K562 (cell line): ENCODE results near the gene TMEM120B. TPM values are rescaled to one million over a fixed set of nuclear protein-coding genes. Genes with fewer than 3 reads are reported as not detected.

Source experiments
- ATAC-seq: fragments of 200-7000 bp; cut with Tn5 transposase; 3 replicates; pipeline ENCODE4 v1.9.1; 2020; ENCODE audit warnings: moderate library complexity
- BruUV-seq: library from RNA; stranded (reverse); fragments of 400-500 nt; replicated peaks from 2 replicates; lab custom pipeline; 2021; lab: Mats Ljungman, UMichigan
- CTCF ChIA-PET: fragments of 300-600 bp; formaldehyde crosslinking; extraction: SDS; loops from one replicate; lab custom pipeline; 2021; ENCODE audit warnings: low intra/inter-chr PET ratio; lab: Yijun Ruan, JAX
- POLR2A ChIA-PET: fragments of 300-600, 350-650 bp; sonication (Branson Sonifier 250); formaldehyde crosslinking; extraction: SDS; loops from one replicate; lab custom pipeline; 2021; ENCODE audit warnings: antibody characterized with exemption, inconsistent platforms; lab: Yijun Ruan, JAX
- DNase-seq, 4 experiments: peaks; one replicate each; pipeline versions ENCODE4 v3.0.0 to v3.0.0-alpha.2; 2011 to 2018; ENCODE audit warnings: low spot score in 3 of 4, mixed read lengths in 3 of 4; ENCODE audit errors: extremely low read depth in 1 of 4
- FAIRE-seq: peaks from 2 replicates; lab custom pipeline; 2011; peaks lifted over from hg19 to GRCh38; lab: Jason Lieb, UNC
- H2AFZ ChIP-seq: 2 replicates; pipeline ENCODE4 v1.6.0; 2011; ENCODE audit warnings: low read depth, low read length, control low read depth, inconsistent platforms
- H3K27ac ChIP-seq: fragments of 200-600 bp; 3 replicates; pipeline ENCODE4 v1.8.0; 2011; ENCODE audit warnings: low read depth, mild to moderate bottlenecking, control low read depth, inconsistent platforms, low read length, moderate library complexity, mixed read lengths; ENCODE audit errors: extremely low read depth
- H3K27me3 ChIP-seq, 2 experiments: fragments of 300-600 bp in 1 of 2; 2 replicates in 1 of 2; 3 replicates in 1 of 2; pipeline versions ENCODE4 v1.6.0 to v1.8.0; 2011; ENCODE audit warnings: inconsistent platforms in 2 of 2, low read length in 2 of 2, mild to moderate bottlenecking in 1 of 2, mixed read lengths in 1 of 2, moderate library complexity in 1 of 2; ENCODE audit not compliant: control insufficient read depth in 2 of 2, insufficient read depth in 2 of 2
- H3K36me3 ChIP-seq: fragments of 300-600 bp; 3 replicates; pipeline ENCODE4 v1.8.0; 2011; ENCODE audit warnings: mild to moderate bottlenecking, low read length, inconsistent platforms; ENCODE audit not compliant: control insufficient read depth, insufficient read depth
- H3K4me1 ChIP-seq, 2 experiments: fragments of 200-600 bp in 1 of 2; replicated peaks in 1 of 2; 2 replicates in 1 of 2; 3 replicates in 1 of 2; pipeline versions ENCODE4 v1.5.1 to v1.8.0; 2011; ENCODE audit warnings: inconsistent platforms in 2 of 2, low read length in 2 of 2, mild to moderate bottlenecking in 1 of 2, mixed read lengths in 1 of 2, moderate library complexity in 1 of 2; ENCODE audit not compliant: control insufficient read depth in 2 of 2, insufficient read depth in 2 of 2
- H3K4me2 ChIP-seq: 2 replicates; pipeline ENCODE4 v1.6.1; 2011; ENCODE audit warnings: low read length, control low read depth, inconsistent platforms, mixed read lengths; ENCODE audit not compliant: insufficient read depth
- H3K4me3 ChIP-seq: fragments of 200-600 bp; sonication (generic), shearing (Covaris generic); 2 replicates; pipeline ENCODE4 v1.5.1; 2016; ENCODE audit warnings: control low read depth, inconsistent platforms
- H3K79me2 ChIP-seq: fragments of 200-600 bp; 3 replicates; pipeline ENCODE4 v1.8.0; 2011; ENCODE audit warnings: low read length, inconsistent platforms; ENCODE audit not compliant: control insufficient read depth, insufficient read depth
- H3K9ac ChIP-seq, 2 experiments: 2 replicates each; pipeline versions ENCODE4 v1.6.0 to v1.6.1; 2011; ENCODE audit warnings: low read depth in 2 of 2, low read length in 2 of 2, control low read depth in 1 of 2, inconsistent platforms in 1 of 2, mild to moderate bottlenecking in 1 of 2, mixed read lengths in 1 of 2; ENCODE audit not compliant: insufficient read depth in 1 of 2
- H3K9me1 ChIP-seq: one replicate; pipeline ENCODE4 v1.6.0; 2011; ENCODE audit warnings: inconsistent platforms, mild to moderate bottlenecking, low read length, moderate library complexity; ENCODE audit not compliant: control insufficient read depth, insufficient read depth
- H3K9me3 ChIP-seq: replicated peaks from 2 replicates; pipeline ENCODE4 v1.5.1; 2011; ENCODE audit warnings: low read depth, low read length, inconsistent platforms; ENCODE audit not compliant: control insufficient read depth, insufficient read depth
- H4K20me1 ChIP-seq: replicated peaks from 2 replicates; pipeline ENCODE4 v1.6.1; 2011; ENCODE audit warnings: low read length, inconsistent platforms, mixed read lengths; ENCODE audit not compliant: control insufficient read depth, insufficient read depth
- ARID1B ChIP-seq: fragments of 450-650 bp; IDR thresholded peaks from 2 replicates; pipeline ENCODE4 v1.6.1; 2016; ENCODE audit warnings: antibody characterized with exemption, mild to moderate bottlenecking, inconsistent platforms
- CHCHD3 ChIP-seq: fragments of 250-450 bp; sonication (Bioruptor Pico); IDR thresholded peaks from 2 replicates; pipeline ENCODE4 v2.1.2; 2022; ENCODE audit warnings: mild to moderate bottlenecking
- KHSRP ChIP-seq: fragments of 450-650 bp; IDR thresholded peaks from 2 replicates; pipeline ENCODE4 v1.6.1; 2017
- MEF2D ChIP-seq: conservative IDR thresholded peaks from 2 replicates; pipeline ENCODE4 v1.6.1; 2016; ENCODE audit warnings: low read depth, missing genetic modification characterization, missing compliant biosample characterization
- NBN ChIP-seq: fragments of 450-650 bp; IDR thresholded peaks from 2 replicates; pipeline ENCODE4 v1.6.1; 2016; ENCODE audit warnings: low read depth, mild to moderate bottlenecking
- POU5F1 ChIP-seq: fragments of 150-350 bp; IDR thresholded peaks from 2 replicates; pipeline ENCODE4 v1.6.1; 2014; ENCODE audit warnings: borderline replicate concordance, low read length, low read depth, mild to moderate bottlenecking; ENCODE audit not compliant: partially characterized antibody
- PYGO2 ChIP-seq: fragments of 450-650 bp; IDR thresholded peaks from 2 replicates; pipeline ENCODE4 v1.6.1; 2016; ENCODE audit warnings: mild to moderate bottlenecking, missing genetic modification characterization, moderate library complexity, missing compliant biosample characterization
- RHOXF2B ChIP-seq: fragments of 250-450 bp; sonication (Bioruptor Pico); conservative IDR thresholded peaks from 2 replicates; pipeline ENCODE4 v1.5.1; 2021
- SRSF1 ChIP-seq: fragments of 200-400 bp; formaldehyde crosslinking; IDR thresholded peaks from 2 replicates; pipeline ENCODE4 v1.6.1; 2017; ENCODE audit warnings: mild to moderate bottlenecking, low read depth, low read length, moderate library complexity
- TCFL5 ChIP-seq: fragments of 250-450 bp; sonication (Bioruptor Pico); conservative IDR thresholded peaks from 2 replicates; pipeline ENCODE4 v1.6.1; 2021; ENCODE audit warnings: mild to moderate bottlenecking, moderate library complexity, matching md5 sums
- ZFP36 ChIP-seq: fragments of 150-350 bp; IDR thresholded peaks from 2 replicates; pipeline ENCODE4 v1.6.1; 2018; ENCODE audit warnings: low read length, low read depth; ENCODE audit not compliant: partially characterized antibody
- ZNF12 ChIP-seq: sonication (generic); formaldehyde crosslinking; IDR thresholded peaks from 2 replicates; pipeline ENCODE4 v1.4.0; 2020; ENCODE audit warnings: mild to moderate bottlenecking, missing genetic modification reagents
- ZNF3 ChIP-seq: fragments of 250-450 bp; sonication (Bioruptor Pico); IDR thresholded peaks from 2 replicates; pipeline ENCODE4 v1.5.0; 2021; ENCODE audit warnings: mild to moderate bottlenecking, moderate library complexity
- ZNF668 ChIP-seq: fragments of 250-450 bp; sonication (Bioruptor Pico); IDR thresholded peaks from 2 replicates; pipeline ENCODE4 v1.8.0; 2022; ENCODE audit warnings: mild to moderate bottlenecking, inconsistent platforms
- ZNF717 ChIP-seq: fragments of 250-450 bp; sonication (Bioruptor Pico); IDR thresholded peaks from 2 replicates; pipeline ENCODE4 v1.5.0; 2021
- WGBS: fragments of 100-300 bp; shearing (Covaris generic); methylation state at CpG from one replicate; pipeline ENCODE4 v1.1.6; 2016; ENCODE audit warnings: low coverage, mixed read lengths; ENCODE audit not compliant: insufficient coverage; ENCODE audit errors: missing lambda C conversion rate; 5-methylcytosine and 5-hydroxymethylcytosine counted together
- in situ Hi-C: fragments of 300-500 bp; cut with MboI; formaldehyde crosslinking; loops from 4 replicates; pipeline ENCODE4 v1.15.0; 2018; ENCODE audit warnings: inconsistent platforms, mixed read lengths
- intact Hi-C: fragments of 100-400 bp; cut with micrococcal nuclease; formaldehyde crosslinking; loops from 2 replicates; pipeline ENCODE4 v1.14.2; 2022
- polyA plus RNA-seq, 8 experiments: library from polyadenylated mRNA; depleted of rRNA in 4 of 8; stranded (reverse) in 5 of 8; unstranded in 3 of 8; fragments of >200 nt; fragmentation: Nextera tagmentation in 2 of 8; fragmentation: Illumina TruSeq in 1 of 8; extraction: Ambion mirVana in 2 of 8; extraction: Trizol in 1 of 8; gene quantifications; 2 replicates each; pipeline versions ENCODE4 v1.2.1 to v1.2.3, GENCODE V29; 2011 to 2014; ENCODE audit warnings: inconsistent platforms in 1 of 8, missing spikeins in 1 of 8
- total RNA-seq, 7 experiments: library from RNA; depleted of rRNA in 6 of 7; stranded (reverse); fragments of >200 nt in 6 of 7; fragmentation: Illumina TruSeq in 2 of 7; extraction: Trizol in 2 of 7; gene quantifications; 2 replicates each; pipeline versions ENCODE4 v1.2.1 to v1.2.3, GENCODE V29; 2011 to 2021; ENCODE audit warnings: low replicate concordance in 1 of 7
- TF ChIP-seq, protein P1 (sequence below): fragments of 250-450 bp; sonication (Bioruptor Pico); IDR thresholded peaks from 2 replicates; pipeline ENCODE4 v1.9.0; 2021; ENCODE audit warnings: mild to moderate bottlenecking, inconsistent platforms
- TF ChIP-seq, protein P2 (sequence below): fragments of 200-800 bp; sonication (Bioruptor generic); IDR thresholded peaks from 2 replicates; pipeline ENCODE4 v1.6.1; 2017; ENCODE audit warnings: missing genetic modification characterization, missing compliant biosample characterization
- TF ChIP-seq, protein P3 (sequence below): fragments of 250-450 bp; sonication (Bioruptor Pico); IDR thresholded peaks from 2 replicates; pipeline ENCODE4 v1.8.0; 2021; ENCODE audit warnings: moderate library complexity, mild to moderate bottlenecking, inconsistent platforms
- TF ChIP-seq, protein P4 (sequence below), 2 experiments: fragments of 450-650 bp in 1 of 2; sonication (generic) in 1 of 2; formaldehyde crosslinking; conservative IDR thresholded peaks; 2 replicates each; pipeline versions ENCODE4 v1.4.0 to v1.8.1; 2020 to 2022; ENCODE audit warnings: mild to moderate bottlenecking in 1 of 2, missing genetic modification reagents in 1 of 2

TMEM120B gene
- total and polyA plus RNA-seq, 9 of the 15 experiments (the other 6 are each of a cell fraction or from before 2014, with no cell fraction given) = 1.7 to 18.6 (median 7.4) TPM

DNA sequence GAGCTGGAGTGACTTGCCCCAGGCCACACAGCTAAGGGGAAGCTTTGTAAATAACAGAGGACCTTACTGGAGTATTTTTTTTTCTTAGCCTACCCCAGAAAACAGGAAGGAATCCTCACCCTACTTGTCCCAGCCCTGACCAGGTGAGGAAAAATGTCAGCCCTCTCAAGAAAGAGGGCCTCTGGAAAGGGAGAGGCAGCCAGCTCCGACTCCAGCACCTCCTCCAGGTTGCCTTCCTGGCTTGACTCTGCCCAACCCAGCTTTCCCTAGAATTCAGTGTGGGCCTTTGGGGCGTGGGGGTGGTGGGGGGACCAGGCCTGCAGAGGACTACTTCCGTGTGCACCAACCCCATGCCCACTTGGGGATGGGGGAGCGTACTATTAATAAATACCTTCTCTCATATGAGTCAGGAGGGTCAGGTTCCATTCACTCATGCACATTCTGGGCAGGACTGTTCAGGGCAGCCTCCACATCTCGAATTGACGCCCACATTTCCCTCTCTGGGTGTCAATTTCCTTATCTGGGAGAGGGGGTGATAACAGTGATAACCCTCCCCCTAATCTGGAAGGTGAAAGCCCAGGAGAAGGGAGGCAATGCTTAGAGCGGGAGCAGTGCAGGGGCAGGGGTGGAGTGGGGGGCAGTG, 75.7 kb downstream of the TMEM120B start:
- ChIA-PET CTCF (no interaction called here), POLR2A (interaction anchor here (0.6 to 1.4 kb wide), 4 partner anchors 13 to 350 kb away, joined by 3 to 4 read pairs (median 3); no protein-coding TSS in a partner anchor)
- Histone ChIP-seq H3K9me1 (no peaks in the 10 kb centered on the region), H3K27ac (no peak overlapping the region), H4K20me1 (0 out of 2 replicates have a peak, but pooled peaks cover 5% of the 10 kb centered on the region), H3K4me2 (no peak overlapping the region), H3K36me3 (no peaks in the 10 kb centered on the region), H3K79me2 (no peaks in the 10 kb centered on the region), H2AFZ (no peak overlapping the region), H3K4me1 (peaks cover 0 to 33% of the 10 kb centered on the region in 2 experiments; a peak in 4 of 5 replicates), H3K4me3 (no peak overlapping the region), H3K9me3 (no peaks in the 10 kb centered on the region), H3K27me3 (no peaks in the 10 kb centered on the region), H3K9ac (peak overlapping the region in 1 of 2 experiments; percentile 35; a peak in 1 of 4 replicates)
- in situ Hi-C loops = no loop called here
- intact Hi-C loops = no loop called here
- ATAC-seq (no peak), DNase-seq (no peak), FAIRE-seq (no peak)
- 35% methylated on average over 6 of the region's 7 CpGs for WGBS
- BruUV-seq = no TSS peak
- no peak for TF ChIP-seq ZNF668 (CRISPR knock-in tag)
- no peak for TF ChIP-seq PYGO2 (tag)
- TF ChIP-seq, protein P1, sequence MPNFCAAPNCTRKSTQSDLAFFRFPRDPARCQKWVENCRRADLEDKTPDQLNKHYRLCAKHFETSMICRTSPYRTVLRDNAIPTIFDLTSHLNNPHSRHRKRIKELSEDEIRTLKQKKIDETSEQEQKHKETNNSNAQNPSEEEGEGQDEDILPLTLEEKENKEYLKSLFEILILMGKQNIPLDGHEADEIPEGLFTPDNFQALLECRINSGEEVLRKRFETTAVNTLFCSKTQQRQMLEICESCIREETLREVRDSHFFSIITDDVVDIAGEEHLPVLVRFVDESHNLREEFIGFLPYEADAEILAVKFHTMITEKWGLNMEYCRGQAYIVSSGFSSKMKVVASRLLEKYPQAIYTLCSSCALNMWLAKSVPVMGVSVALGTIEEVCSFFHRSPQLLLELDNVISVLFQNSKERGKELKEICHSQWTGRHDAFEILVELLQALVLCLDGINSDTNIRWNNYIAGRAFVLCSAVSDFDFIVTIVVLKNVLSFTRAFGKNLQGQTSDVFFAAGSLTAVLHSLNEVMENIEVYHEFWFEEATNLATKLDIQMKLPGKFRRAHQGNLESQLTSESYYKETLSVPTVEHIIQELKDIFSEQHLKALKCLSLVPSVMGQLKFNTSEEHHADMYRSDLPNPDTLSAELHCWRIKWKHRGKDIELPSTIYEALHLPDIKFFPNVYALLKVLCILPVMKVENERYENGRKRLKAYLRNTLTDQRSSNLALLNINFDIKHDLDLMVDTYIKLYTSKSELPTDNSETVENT = no peak
- TF ChIP-seq ZNF717 (CRISPR knock-in tag) = no peak
- no peak for TF ChIP-seq KHSRP
- TF ChIP-seq TCFL5 = no peak
- no peak for TF ChIP-seq RHOXF2B
- no peak for TF ChIP-seq ZNF3 (CRISPR knock-in tag)
- TF ChIP-seq, protein P2, sequence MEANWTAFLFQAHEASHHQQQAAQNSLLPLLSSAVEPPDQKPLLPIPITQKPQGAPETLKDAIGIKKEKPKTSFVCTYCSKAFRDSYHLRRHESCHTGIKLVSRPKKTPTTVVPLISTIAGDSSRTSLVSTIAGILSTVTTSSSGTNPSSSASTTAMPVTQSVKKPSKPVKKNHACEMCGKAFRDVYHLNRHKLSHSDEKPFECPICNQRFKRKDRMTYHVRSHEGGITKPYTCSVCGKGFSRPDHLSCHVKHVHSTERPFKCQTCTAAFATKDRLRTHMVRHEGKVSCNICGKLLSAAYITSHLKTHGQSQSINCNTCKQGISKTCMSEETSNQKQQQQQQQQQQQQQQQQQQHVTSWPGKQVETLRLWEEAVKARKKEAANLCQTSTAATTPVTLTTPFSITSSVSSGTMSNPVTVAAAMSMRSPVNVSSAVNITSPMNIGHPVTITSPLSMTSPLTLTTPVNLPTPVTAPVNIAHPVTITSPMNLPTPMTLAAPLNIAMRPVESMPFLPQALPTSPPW (CRISPR knock-in tag) = peak; percentile 66
- no peak for TF ChIP-seq POU5F1
- TF ChIP-seq ARID1B = no peak
- TF ChIP-seq MEF2D = no peak
- no peak for TF ChIP-seq NBN
- TF ChIP-seq, protein P3, sequence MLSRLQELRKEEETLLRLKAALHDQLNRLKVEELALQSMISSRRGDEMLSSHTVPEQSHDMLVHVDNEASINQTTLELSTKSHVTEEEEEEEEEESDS = no peak
- peak; percentile 98 for TF ChIP-seq ZFP36
- TF ChIP-seq, protein P4, sequence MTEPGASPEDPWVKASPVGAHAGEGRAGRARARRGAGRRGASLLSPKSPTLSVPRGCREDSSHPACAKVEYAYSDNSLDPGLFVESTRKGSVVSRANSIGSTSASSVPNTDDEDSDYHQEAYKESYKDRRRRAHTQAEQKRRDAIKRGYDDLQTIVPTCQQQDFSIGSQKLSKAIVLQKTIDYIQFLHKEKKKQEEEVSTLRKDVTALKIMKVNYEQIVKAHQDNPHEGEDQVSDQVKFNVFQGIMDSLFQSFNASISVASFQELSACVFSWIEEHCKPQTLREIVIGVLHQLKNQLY (CRISPR knock-in tag; conservative IDR thresholded peaks at IDR 0.05) = no peak
- TF ChIP-seq ZNF12 (CRISPR knock-in tag) = no peak
- TF ChIP-seq CHCHD3 = no peak
- no peak for TF ChIP-seq SRSF1
